Central memory CD4-positive, alpha-beta T cell (primary cell): ENCODE results near the gene SLCO2B1.

Experiments used
- DNase-seq: peaks from one replicate; pipeline ENCODE4 v3.0.0; 2022

Gene SLCO2B1

GRCh38 chr11:75195167-75195962, 44.5 kb downstream of the SLCO2B1 start:
- no peak for DNase-seq

DNA sequence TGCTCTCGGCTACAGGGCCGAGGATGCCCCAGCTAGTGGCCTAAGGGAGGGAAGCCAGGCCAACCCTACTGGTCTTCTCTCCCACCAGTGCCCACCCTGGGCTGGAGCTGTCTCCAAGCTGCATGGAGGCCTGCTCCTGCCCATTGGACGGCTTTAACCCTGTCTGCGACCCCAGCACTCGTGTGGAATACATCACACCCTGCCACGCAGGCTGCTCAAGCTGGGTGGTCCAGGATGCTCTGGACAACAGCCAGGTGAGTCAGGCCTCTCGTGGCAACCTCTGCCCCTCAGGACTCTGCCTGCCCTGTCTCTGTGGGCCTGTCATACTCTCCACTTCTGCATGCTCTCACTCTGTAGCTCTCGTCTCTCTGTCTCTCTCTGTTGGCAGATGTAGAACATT, 45.5 kb downstream of the SLCO2B1 start:
- DNase-seq = no peak

- no peak for DNase-seq
Measured at GRCh38 chr11:75197512-75198277, 46.8 kb downstream of the SLCO2B1 start.

GRCh38 chr11:75198278-75198973, 47.5 kb downstream of the SLCO2B1 start:
- DNase-seq = no peak

DNA sequence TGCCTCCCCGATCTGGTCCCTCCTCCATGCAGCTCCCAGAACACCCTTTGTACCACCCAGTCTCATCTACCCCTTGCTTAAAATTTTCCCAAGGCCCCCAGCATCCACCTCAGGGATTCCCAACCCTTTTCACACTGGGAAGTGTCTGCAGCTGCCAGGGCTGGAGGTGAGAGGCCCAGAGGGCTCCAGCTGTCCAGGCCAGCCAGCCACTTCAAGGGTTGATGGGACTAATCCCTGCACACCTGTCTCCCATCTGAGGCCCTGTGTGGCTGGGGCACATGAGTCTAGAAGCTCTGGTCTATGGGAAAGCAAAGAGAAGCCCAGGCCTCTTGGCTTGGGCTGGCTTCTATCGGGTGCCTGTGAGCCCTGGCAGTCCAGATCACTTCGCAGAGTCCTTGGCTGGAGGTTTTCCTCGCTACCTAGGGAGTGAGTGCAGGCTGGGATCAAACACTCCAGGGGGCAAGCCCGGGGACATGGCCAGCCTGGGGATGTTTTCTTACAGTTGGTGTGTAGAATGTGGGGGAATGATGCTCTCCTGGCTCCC, 48.6 kb downstream of the SLCO2B1 start:
- DNase-seq = no peak

GRCh38 chr11:75200051-75200450, 49.1 kb downstream of the SLCO2B1 start:
- DNase-seq = no peak

GRCh38 chr11:75200531-75200930, 49.6 kb downstream of the SLCO2B1 start:
- DNase-seq = no peak

DNA sequence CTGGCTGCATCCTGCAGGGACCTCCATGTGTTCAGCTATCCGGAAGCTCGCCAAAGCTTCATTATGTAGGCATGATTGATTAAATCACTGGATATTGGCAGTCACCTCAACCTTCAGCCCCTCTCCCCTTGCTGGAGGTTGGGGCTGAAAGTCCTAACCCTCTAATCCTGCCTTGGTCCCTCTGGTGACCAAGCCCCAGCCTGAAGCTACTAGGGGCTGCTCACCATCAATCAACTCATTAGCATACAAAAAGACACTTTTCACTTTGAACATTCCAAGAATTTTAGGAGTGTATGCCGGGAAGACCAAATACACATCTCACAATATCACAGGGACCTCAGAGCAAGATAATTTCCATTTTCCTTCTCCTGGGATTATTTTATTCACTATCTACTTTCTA, 50.9 kb downstream of the SLCO2B1 start:
- no peak for DNase-seq

DNA sequence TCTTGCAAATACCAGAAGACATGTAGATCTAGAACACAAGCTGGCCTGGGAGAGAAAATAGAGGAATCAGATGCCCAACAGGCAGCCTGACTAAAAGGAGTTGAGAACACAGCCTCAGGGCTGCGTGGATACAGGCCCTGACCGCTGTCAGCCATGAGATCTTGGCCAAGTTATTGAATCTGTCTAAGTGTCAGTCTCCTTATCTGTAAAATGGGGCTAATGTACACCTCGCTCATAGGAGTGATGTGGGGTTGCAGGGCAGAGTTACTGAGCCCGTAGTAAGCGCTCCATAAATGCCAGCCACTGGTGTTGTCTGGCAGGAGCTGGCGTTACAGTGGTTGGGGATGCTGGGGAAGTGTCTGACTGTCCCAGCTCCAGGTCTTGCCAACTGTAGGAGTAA, 51.3 kb downstream of the SLCO2B1 start:
- no peak for DNase-seq

DNA sequence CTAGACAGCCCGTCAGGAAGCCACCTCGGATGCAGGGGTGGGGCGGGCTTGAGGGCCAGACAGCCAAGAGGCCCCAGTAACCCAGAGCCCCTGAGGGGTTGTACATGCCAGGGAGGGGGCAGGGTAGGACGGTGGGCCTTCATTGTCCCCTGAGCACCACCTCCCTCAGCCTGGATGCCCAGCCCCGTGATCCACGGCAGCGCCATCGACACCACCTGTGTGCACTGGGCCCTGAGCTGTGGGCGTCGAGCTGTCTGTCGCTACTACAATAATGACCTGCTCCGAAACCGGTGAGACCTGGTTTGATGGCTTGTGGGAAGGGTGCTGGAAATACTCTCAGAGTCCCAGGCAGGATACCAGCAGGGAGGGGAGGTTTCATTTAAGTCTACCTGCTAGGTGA, 52.2 kb downstream of the SLCO2B1 start:
- no peak for DNase-seq

GRCh38 chr11:75203641-75204011, 52.7 kb downstream of the SLCO2B1 start:
- DNase-seq = no peak

GRCh38 chr11:75204012-75204674, 53.2 kb downstream of the SLCO2B1 start:
- no peak for DNase-seq

DNA sequence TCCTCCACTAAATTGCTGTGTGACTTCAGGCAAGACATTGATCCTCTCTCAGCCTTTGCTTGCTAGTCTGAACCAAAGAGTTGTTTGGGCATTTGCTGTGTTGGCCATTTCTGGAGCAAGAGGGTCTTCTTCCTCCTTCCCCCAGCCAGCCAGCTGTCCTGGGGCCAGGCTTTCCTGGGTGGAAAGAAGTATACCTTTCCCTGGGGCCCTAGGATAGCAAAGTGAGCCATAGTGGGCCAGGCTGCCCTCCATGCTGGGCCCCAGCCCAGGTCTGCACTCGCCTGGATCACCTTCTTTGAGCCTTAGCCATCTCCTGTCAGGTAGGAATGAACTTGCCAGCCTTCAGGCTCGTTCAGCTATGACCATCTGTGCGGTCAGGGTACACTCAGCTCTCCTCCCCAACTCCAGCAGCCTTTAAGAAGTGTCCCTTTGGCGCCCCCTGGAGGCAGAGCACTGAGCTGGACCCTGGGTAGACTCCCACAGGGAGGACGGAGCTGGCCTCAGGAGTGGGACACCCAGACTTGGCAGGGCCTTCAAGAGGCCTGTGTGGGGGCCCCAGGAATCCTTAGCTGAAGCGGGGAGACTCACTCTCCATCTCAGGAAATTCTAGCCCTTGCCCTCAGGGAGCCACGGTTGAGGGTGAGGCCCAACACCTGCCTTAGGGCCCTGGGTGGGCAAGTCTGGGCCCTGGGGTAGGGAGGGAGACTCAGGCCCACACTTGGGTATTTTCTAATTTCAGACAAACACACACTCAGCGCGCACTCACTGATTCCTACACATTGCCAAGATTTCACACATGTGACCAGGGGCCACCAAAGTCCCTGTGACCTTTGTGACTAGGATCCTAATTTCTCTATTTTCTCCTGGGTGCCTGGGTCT, 54.0 kb downstream of the SLCO2B1 start:
- peak; percentile 60 for DNase-seq

GRCh38 chr11:75205564-75206020, 54.7 kb downstream of the SLCO2B1 start:
- no peak for DNase-seq

GRCh38 chr11:75208446-75208845, 57.5 kb downstream of the SLCO2B1 start:
- no peak for DNase-seq

- no peak for DNase-seq
Measured at GRCh38 chr11:75212411-75212810, 61.5 kb downstream of the SLCO2B1 start.

- DNase-seq = peak; percentile 51
Measured at GRCh38 chr11:75214411-75214821, 63.5 kb downstream of the SLCO2B1 start.

DNA sequence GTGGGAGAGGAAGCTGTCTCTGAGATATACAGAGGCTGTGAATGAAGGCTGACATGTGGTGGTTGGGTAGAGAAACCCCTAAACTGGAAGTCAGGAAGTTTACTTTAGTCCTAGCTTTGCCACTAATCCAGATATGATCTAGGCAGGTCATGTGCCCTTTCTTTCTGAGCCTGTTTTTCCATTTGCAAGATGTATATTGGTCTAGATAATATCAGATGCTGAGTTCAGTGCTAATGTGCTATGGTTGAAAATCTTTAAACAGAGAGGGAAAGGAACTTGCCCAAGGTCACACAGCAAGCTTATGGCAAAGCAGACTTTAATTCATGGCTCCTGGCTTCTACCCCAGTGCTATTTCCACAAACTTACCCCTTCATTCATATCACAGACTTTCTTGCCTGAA, 63.9 kb downstream of the SLCO2B1 start:
- no peak for DNase-seq

DNA sequence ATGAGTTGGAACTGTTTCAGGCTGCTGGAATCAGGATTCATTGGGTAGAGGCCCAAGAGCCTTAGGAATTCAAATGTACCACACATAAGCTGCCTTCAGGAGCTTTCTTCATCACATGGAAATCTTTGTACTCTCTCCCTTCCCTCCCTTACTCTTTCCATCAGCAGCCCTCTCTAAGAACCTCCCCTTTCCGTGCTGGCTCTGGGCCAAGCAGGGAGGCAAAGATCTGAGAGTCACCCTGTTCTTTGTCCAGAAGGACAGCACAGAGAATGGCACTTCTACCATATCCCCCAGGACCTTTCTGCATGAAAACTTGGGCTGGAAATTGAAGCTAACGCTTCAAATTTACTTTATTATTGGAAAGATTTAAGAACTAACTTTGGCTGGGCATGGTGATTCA, 69.0 kb downstream of the SLCO2B1 start:
- no peak for DNase-seq

DNA sequence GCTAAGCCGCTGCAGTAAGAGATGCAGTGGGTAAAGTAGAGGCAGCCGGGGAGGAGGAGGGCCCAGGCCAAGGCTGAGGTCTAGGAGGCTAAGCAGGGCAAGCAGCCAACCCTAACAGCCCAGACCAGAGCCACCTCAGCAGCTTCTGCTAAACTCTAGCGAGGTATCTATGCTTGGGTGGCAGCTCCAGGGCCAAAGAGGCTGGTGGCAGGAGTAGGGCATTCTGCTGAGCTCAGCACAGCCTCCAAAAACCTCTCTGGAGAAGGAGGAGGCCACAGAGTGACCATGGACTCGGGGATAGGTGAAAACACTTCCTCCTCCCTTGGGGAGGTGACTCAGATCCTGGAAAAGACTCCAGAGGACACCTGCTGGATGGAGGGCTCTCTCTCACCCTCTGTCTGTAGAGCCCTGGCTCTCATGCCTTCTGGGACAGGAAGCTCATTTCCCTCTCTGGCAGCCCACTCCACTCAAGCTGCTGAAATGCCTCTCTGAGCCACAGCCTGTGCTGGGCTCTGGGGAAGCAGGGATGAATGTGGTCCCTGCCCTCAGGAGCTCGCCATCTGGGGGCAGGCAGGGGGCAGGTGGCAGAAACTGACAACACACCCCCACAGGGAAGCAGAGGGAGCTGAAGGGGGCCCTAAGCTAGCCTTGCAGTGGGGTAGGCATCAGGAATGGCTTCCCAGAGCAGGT, 73.2 kb downstream of the SLCO2B1 start:
- no peak for DNase-seq

DNA sequence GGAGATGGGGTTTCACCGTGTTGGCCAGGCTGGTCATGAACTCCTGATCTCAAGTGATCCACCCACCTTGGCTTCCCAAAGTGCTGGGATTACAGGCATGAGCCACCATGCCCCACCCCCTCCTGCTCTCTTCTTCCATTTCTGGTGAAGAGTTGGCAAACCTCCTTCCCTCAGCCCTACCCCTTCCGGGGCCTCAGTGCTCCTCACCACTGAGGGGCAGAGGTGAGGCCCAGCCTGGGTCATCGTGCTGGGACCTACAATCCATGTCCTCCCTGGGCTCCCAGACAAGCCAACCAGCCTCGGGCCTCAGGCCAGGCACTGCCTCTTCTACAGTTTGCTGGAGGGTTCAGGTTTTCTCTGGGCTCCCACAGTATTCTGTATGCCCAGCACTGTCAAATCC, 74.9 kb downstream of the SLCO2B1 start:
- DNase-seq = no peak
